ENCODE results near the gene TSPY2. TPM values are rescaled to one million over a fixed set of nuclear protein-coding genes. Genes with fewer than 3 reads are reported as not detected.
"Not testable (repeated sequence)": the region's sequence is repeated elsewhere in the genome, so short reads cannot be mapped to it uniquely, and the experiment has no call there.

TSPY2 gene
- total RNA-seq = not detected in 2 replicates

GRCh38 chrY:6245923-6246322, at the start of gene TSPY2:
Gene TSPY2, plus strand, starts transcription at chrY:6246223. Its CDS starts 46 bp downstream, at chrY:6246269.
- DNase-seq (ENCODE audit: low read depth in 2 of 2) = not testable (repeated sequence)

- DNase-seq (ENCODE audit: low read depth in 2 of 2) = not testable (repeated sequence)
These were observed 36.5 kb upstream of the TSPY2 start for GRCh38 chrY:6209565-6209964.

GRCh38 chrY:6217045-6217444, 29.0 kb upstream of the TSPY2 start:
- not testable (repeated sequence) for DNase-seq (ENCODE audit: low read depth in 2 of 2)

GRCh38 chrY:6269839-6270238, 23.8 kb downstream of the TSPY2 start:
- DNase-seq (ENCODE audit: low read depth in 2 of 2) = not testable (repeated sequence)

Measured in lung microvascular endothelial cell (primary cell).